ENCODE data around the gene EBLN2.
A peak's percentile ranks its signal among the peaks of the same experiment; 100 is the strongest.
"Not testable (repeated sequence)": the region's sequence is repeated elsewhere in the genome, so short reads cannot be mapped to it uniquely, and the experiment has no call there.

EBLN2 gene

GRCh38 chr3:73060302-73060723, 1.1 kb upstream of the EBLN2 start:
- no peak for DNase-seq (ENCODE audit: low read depth)

GRCh38 chr3:73066243-73066642, 4.8 kb downstream of the EBLN2 start:
- DNase-seq (ENCODE audit: low read depth), result not testable (repeated sequence)

GRCh38 chr3:73068419-73068818, 7.0 kb downstream of the EBLN2 start:
- DNase-seq (ENCODE audit: low read depth), result no peak

GRCh38 chr3:73069187-73069586, 7.7 kb downstream of the EBLN2 start:
- DNase-seq (ENCODE audit: low read depth), result no peak

DNA sequence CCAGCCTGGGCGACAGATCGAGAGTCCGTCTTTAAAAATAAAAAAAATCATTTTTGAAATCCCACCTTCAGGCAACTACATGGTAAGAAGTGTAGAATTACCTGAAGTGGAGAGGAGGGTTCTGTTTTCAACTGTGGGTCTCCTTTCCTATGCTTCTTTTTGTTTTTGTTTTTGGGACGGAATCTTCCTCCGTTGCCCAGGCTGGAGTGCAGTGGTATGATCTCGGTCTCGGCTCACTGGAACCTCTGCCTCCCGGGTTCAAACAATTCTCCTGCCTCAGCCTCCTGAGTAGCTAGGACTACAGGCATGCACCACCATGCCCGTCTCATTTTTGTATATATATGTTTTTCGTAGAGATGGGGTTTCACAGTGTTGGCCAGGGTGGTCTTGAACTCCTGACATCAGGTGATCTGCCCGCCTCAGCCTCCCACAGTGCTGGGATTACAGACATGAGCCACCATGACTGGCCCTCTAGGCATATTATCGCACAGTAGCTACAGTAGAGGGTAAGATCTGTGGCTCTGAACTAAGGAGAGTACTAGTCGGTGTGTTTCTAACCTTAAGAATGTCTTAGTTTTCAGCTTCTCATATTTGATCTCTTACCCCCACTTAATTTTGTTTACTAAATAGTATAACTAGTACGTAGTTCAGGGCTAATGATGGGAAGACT, 8.5 kb downstream of the EBLN2 start:
- no peak for DNase-seq (ENCODE audit: low read depth)

GRCh38 chr3:73070675-73071575, 9.5 kb downstream of the EBLN2 start:
- DNase-seq (ENCODE audit: low read depth), result peak; percentile 15

DNA sequence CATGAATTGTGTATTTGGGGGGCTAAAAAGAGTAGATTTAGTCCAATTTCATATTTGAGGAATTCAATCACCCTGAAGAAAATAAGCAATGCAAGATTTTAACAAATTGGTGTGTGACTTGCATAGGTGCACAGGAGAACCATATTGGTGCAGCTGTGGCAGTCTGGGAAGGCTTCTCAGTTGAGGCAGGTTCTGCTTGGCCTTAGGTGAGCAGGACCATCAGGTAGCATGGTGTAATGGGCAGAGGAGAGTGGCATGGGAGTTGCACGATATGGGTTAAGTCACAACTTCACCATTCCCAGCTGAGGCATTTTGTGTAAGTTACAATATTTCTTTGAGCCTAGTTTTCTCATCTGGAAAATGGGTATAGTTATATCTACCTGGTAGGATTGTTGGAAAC, 10.5 kb downstream of the EBLN2 start:
- DNase-seq (ENCODE audit: low read depth), result no peak

DNA sequence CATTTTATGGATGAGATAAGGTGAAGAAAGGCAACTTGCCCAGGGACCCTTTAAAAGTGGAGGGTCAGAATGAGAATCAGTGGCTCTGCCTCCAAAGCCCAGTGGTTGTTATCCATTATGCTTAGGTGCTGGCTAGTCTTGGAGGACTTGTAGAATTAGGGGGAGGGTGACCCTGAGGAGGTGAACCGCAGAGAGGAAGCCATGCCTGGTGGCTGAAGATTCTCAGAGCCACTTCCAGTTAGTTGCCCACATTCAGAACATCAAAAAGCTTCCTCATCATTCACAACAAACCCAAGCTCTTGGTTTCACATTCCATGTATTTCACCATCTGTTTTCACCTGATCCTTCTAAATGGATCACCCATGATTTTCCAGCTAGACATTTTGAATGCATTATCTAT, 11.2 kb downstream of the EBLN2 start:
- DNase-seq (ENCODE audit: low read depth), result no peak

DNA sequence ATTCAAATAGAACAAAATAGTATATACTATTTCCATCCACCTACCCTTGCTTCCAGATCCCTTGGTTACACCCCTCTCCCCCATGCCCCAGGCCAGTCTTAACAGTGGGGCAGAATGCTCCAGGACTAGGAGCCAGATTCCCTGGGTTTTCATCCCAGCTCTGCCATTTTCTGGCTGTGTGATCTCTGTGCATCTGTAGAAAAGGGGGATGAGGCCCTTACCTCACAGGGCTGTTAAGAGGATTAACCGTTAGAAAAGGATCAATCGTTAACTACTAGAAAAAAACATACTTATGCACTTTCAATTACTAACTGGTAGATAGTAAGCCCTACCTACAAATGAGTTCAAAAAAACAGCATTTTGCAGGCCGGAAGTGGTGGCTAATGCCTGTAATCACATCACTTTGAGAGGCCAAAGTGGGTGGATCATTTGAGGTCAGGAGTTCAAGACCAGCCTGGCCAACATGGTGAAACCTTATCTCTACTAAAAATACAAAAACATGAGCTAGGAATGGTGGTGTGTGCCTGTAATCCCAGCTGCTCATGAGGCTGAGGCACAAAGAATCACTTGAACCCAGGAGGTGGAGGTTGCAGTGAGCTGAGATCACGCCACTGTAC, 11.7 kb downstream of the EBLN2 start:
- DNase-seq (ENCODE audit: low read depth), result no peak

GRCh38 chr3:73074781-73075180, 13.3 kb downstream of the EBLN2 start:
- DNase-seq (ENCODE audit: low read depth), result no peak

GRCh38 chr3:73080216-73080966, 18.9 kb downstream of the EBLN2 start:
- no peak for DNase-seq (ENCODE audit: low read depth)

DNA sequence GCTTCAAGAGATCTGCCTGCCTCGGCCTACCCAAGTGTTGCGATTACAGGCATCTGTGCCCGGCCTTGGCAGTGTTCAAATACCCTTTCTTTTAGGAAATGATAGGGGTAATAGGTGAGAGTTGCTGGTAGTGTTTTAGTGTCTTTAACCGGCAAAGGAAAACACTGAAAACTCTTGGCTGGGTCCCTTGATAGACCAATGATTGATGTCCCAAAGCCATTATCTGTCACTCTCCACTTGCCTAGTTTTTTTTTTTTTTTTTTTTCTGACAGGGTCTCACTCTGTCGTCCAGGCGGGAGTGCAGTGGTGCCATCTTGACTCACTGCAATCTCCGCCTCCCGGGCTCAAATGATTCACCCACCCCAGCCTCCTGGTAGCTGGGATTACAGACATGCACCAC, 19.7 kb downstream of the EBLN2 start:
- no peak for DNase-seq (ENCODE audit: low read depth)

DNA sequence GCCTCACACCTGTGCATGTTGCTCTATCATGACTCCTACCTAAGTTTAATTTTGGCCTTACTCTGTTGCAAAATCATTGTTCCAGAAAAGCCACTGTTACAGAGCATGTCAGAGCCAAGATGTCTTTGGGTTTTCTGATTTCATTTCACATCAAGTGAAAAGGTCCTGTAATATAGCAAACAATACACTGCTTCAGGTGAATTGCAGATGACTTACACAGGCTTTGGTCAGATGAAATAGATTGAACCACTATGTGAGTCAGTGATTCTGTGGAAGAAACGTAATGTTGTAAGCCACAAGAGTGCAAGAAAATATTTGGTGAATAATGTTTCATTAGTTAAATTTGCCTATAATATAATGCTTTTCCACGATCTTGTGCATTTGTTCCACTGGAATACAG, 22.7 kb downstream of the EBLN2 start:
- no peak for DNase-seq (ENCODE audit: low read depth)

GRCh38 chr3:73086071-73086494, 24.6 kb downstream of the EBLN2 start:
- DNase-seq (ENCODE audit: low read depth), result peak; percentile 56

GRCh38 chr3:73094129-73094528, 32.7 kb downstream of the EBLN2 start:
- DNase-seq (ENCODE audit: low read depth), result peak; percentile 35

GRCh38 chr3:73094951-73095350, 33.5 kb downstream of the EBLN2 start:
- DNase-seq (ENCODE audit: low read depth), result no peak

- no peak for DNase-seq (ENCODE audit: low read depth)
These were observed 34.7 kb downstream of the EBLN2 start for GRCh38 chr3:73096169-73096568.

DNA sequence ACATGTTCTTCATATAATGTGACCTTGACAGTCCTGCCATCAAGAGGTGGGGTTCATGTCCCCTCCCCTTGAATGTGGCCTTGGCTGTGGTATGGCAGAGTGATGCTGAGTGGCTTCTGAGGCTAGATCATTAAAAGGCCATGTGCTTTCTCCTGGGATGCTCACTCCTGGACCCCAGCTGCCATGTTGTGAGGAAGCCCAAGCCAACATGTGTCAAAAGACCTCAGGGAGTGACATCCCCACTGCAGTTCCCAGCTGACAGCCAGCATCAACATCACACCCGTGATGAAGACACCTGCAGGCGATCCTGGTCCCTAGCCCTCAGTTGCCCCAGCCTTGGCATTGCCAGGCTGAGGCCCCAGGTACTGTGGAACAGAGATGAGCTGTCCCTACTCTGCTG, 36.6 kb downstream of the EBLN2 start:
- DNase-seq (ENCODE audit: low read depth), result no peak

DNA sequence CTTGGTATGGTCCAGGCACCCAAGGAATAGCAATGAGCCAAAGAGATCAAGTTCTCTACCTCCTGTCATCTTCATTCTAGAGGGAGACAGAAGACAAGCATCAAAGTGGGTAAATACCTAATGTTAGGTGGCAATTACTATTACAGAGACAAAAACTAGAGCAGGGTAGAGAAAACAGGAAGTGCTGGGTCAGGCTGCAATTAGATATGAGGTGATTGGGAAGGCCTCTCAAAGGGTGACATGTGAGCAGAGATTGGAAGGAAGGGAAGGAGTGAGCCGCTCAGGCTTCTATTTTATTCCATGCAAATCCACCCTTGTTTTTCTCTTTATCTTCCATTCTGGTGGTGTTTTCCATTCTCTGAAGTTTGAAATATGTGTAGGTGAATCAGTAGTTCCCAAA, 37.4 kb downstream of the EBLN2 start:
- no peak for DNase-seq (ENCODE audit: low read depth)

DNA sequence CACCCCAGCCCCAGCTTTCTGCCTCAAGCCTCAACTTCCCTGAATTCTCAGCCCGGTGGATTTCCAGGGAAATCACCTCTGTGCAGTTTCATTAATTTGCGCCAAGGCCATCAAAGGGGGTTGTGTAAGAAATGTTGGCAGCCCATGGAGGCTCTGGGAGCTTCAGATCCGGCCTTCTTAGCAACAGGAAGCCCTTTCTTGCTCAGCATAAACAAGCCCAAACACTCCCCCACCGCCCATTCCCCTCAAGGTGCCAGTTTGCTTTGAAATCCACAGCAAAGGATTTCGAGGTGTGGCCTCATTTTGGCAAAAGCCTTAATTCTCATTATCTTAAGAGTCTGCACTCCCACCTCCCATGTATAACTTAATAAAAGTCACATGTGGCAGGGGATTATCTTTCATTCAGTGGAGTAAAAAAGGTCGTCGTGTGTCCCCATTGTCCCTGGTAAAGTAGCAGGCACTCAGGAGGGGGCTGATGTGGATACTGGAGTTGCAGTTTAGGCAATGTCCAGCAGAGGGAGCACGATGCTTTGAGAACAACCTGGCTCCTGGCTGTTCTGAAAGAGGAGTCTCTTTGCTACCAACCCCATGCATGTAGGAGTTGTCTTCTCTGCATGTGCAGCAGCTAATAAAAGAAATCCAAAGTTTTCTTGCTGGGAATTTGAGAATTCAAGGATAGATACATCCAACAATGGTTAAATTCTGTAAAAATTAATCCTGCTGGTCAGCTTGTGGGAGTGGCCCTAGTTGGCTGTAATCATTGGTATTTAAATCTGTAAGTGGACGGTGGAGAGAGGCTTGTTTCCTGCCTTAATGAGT, 39.5 kb downstream of the EBLN2 start:
- peak; percentile 73 for DNase-seq (ENCODE audit: low read depth)

GRCh38 chr3:73101881-73102280, 40.4 kb downstream of the EBLN2 start:
- DNase-seq (ENCODE audit: low read depth), result no peak

Data from ELR (cell line).